ENCODE data around the gene AGPAT4. TPM values are rescaled to one million over a fixed set of nuclear protein-coding genes. Genes with fewer than 3 reads are reported as not detected.

AGPAT4 gene
- total RNA-seq, 1 experiment from 2014 or later, result 15.5 TPM

GRCh38 chr6:161168281-161168891 lies 105.5 kb downstream of the AGPAT4 start (continued):
- no peak for TF ChIP-seq ATF3 (IDR thresholded peaks at IDR 0.05)
- TF ChIP-seq EGR1 (IDR thresholded peaks at IDR 0.05; ENCODE audit: low read depth), result no peak
- TF ChIP-seq JUND (IDR thresholded peaks at IDR 0.05), result peak; percentile 73
- no peak for TF ChIP-seq REST (IDR thresholded peaks at IDR 0.05; ENCODE audit: low read depth)
- TF ChIP-seq CBX3 (IDR thresholded peaks at IDR 0.05; ENCODE audit: low read depth), result peak; percentile 100
- no peak for TF ChIP-seq ZFX (IDR thresholded peaks at IDR 0.05)
- TF ChIP-seq YY1 (IDR thresholded peaks at IDR 0.05; ENCODE audit: extremely low read depth, insufficient replicate concordance, low read depth, low read length), result peak; percentile 10
- TF ChIP-seq EZH2phosphoT487 (IDR thresholded peaks at IDR 0.05; ENCODE audit: borderline replicate concordance), result no peak
- peak; percentile 100 for TF ChIP-seq MAX (IDR thresholded peaks at IDR 0.05)
- TF ChIP-seq POLR2A (IDR thresholded peaks at IDR 0.05; ENCODE audit: borderline replicate concordance, extremely low read depth, insufficient read depth, insufficient read length), result no peak
- peak; percentile 90 for TF ChIP-seq FOSL1 (IDR thresholded peaks at IDR 0.05; ENCODE audit: low read depth)
- no peak for TF ChIP-seq RAD21 (IDR thresholded peaks at IDR 0.05; ENCODE audit: low read depth)

- H3K9me3 ChIP-seq (ENCODE audit: control insufficient read depth in 1 of 2, insufficient read depth in 1 of 2, low read depth in 1 of 2, low read length in 2 of 2), result no peaks in the 10 kb centered on the region
- no peak overlapping the region for H3K9ac ChIP-seq (ENCODE audit: low read length)
- H3K9me2 ChIP-seq (ENCODE audit: insufficient read depth), result no peaks in the 10 kb centered on the region
- intact Hi-C loops (cut with micrococcal nuclease), result loop anchor here (10.0 kb wide), 1 partner anchor 108 kb away; the partner anchor contains the start of gene AGPAT4
- no peaks in the 10 kb centered on the region for H4K20me1 ChIP-seq (ENCODE audit: insufficient read depth)
- H3K27ac ChIP-seq (ENCODE audit: low read depth, low read length), result no peak overlapping the region
- ChIA-PET RAD21 (ENCODE audit: low non-redundant PET in 1 of 2, low total read pairs in 2 of 2, uncharacterized antibody in 2 of 2, unreplicated experiment in 2 of 2) (no interaction called here), CTCF (no interaction called here), POLR2A (no interaction called here)
- H3K4me2 ChIP-seq (ENCODE audit: low read length), result no peak overlapping the region
- no peak overlapping the region for H2AFZ ChIP-seq (ENCODE audit: low read depth, low read length, poor library complexity, severe bottlenecking)
- ATAC-seq, result no peak
- peaks cover 15 to 27% of the 10 kb centered on the region in 2 experiments for H3K4me1 ChIP-seq (ENCODE audit: control insufficient read depth in 1 of 2, insufficient read depth in 2 of 2, low read length in 2 of 2)
- no peaks in the 10 kb centered on the region for H3K27me3 ChIP-seq (ENCODE audit: insufficient read depth, low read length)
- H3K79me2 ChIP-seq (ENCODE audit: insufficient read depth, low read length), result no peaks in the 10 kb centered on the region
- H3K4me3 ChIP-seq (replicated peaks in 1 of 2; ENCODE audit: low read depth in 1 of 2, low read length in 2 of 2), result no peak overlapping the region
- no TSS peak for BruUV-seq (replicated peaks)
- DNase-seq (ENCODE audit: low read depth, low spot score), result no peak
- H3K36me3 ChIP-seq (ENCODE audit: control insufficient read depth in 1 of 2, insufficient read depth in 2 of 2, low read length in 2 of 2), result no peaks in the 10 kb centered on the region
- TF ChIP-seq POLR2A (IDR thresholded peaks at IDR 0.05; ENCODE audit: borderline replicate concordance, extremely low read depth, insufficient read depth, insufficient read length) (no peak), SRF (IDR thresholded peaks at IDR 0.05; ENCODE audit: low read depth) (no peak), CBX3 (IDR thresholded peaks at IDR 0.05; ENCODE audit: low read depth) (no peak), REST (IDR thresholded peaks at IDR 0.05; ENCODE audit: low read depth) (no peak), YY1 (IDR thresholded peaks at IDR 0.05; ENCODE audit: extremely low read depth, insufficient replicate concordance, low read depth, low read length) (no peak), EGR1 (IDR thresholded peaks at IDR 0.05; ENCODE audit: low read depth) (no peak), MAX (IDR thresholded peaks at IDR 0.05) (no peak), FOSL1 (IDR thresholded peaks at IDR 0.05; ENCODE audit: low read depth) (no peak), SP1 (IDR thresholded peaks at IDR 0.05; ENCODE audit: low read depth) (no peak), SIN3A (IDR thresholded peaks at IDR 0.05; ENCODE audit: low read depth) (no peak)
Measured at GRCh38 chr6:161166677-161167076, 107.2 kb downstream of the AGPAT4 start.

Data from HCT116 (cell line).